Suprapubic skin (tissue), 4 donors: ENCODE results near the gene TUBE1. TPM values are rescaled to one million over a fixed set of nuclear protein-coding genes. Genes with fewer than 3 reads are reported as not detected.
"Not testable (repeated sequence)": the region's sequence is repeated elsewhere in the genome, so short reads cannot be mapped to it uniquely, and the experiment has no call there.

Source experiments
- DNase-seq, 2 donors: peaks; one replicate each; pipeline ENCODE4 v3.0.0-alpha.2; 2019; ENCODE audit warnings: low spot score in 2 of 2
- H3K27ac ChIP-seq: fragments of 200-600 bp; sonication (generic); one replicate; pipeline ENCODE4 v1.5.1; 2019
- H3K27me3 ChIP-seq: fragments of 200-600 bp; sonication (generic); one replicate; pipeline ENCODE4 v1.5.1; 2019
- H3K36me3 ChIP-seq: fragments of 200-600 bp; sonication (generic); one replicate; pipeline ENCODE4 v1.5.1; 2019
- H3K4me1 ChIP-seq: fragments of 200-600 bp; sonication (generic); one replicate; pipeline ENCODE4 v1.5.1; 2019
- H3K4me3 ChIP-seq: fragments of 200-600 bp; sonication (generic); one replicate; pipeline ENCODE4 v1.5.1; 2019; ENCODE audit warnings: mild to moderate bottlenecking
- H3K9me3 ChIP-seq: fragments of 200-600 bp; sonication (generic); one replicate; pipeline ENCODE4 v1.5.1; 2019
- CTCF ChIP-seq, 2 donors: fragments of 200-600 bp in 1 of 2; fragments of 450-650 bp in 1 of 2; sonication (generic) in 1 of 2; IDR thresholded peaks; one replicate each; pipeline ENCODE4 v1.5.1; 2016 to 2019; ENCODE audit warnings: antibody characterized with exemption in 2 of 2, mild to moderate bottlenecking in 1 of 2, moderate library complexity in 1 of 2
- EP300 ChIP-seq: sonication (generic); formaldehyde crosslinking; IDR thresholded peaks from one replicate; pipeline ENCODE4 v1.6.1; 2017; ENCODE audit warnings: antibody characterized with exemption
- POLR2A ChIP-seq, 2 donors: fragments of 450-650 bp; IDR thresholded peaks; one replicate each; pipeline ENCODE4 v1.6.1; 2017; ENCODE audit warnings: antibody characterized with exemption in 2 of 2, mild to moderate bottlenecking in 2 of 2, moderate library complexity in 2 of 2
- POLR2AphosphoS5 ChIP-seq, 3 donors: sonication (generic); formaldehyde crosslinking; IDR thresholded peaks; one replicate each; pipeline ENCODE4 v1.6.1; 2017; ENCODE audit warnings: antibody characterized with exemption in 3 of 3
- WGBS: methylation state at CpG from one replicate; pipeline ENCODE4 v1.1.5; 2018; 5-methylcytosine and 5-hydroxymethylcytosine counted together
- total RNA-seq, 4 donors: library from RNA; depleted of rRNA; stranded (reverse); fragments of >200 nt; gene quantifications; one replicate each; pipeline ENCODE4 v1.1.0, GENCODE V29; 2016

The TUBE1 gene
- total RNA-seq, 4 donors from 2014 or later: 19.6 to 82.2 (median 31.2) TPM

DNA sequence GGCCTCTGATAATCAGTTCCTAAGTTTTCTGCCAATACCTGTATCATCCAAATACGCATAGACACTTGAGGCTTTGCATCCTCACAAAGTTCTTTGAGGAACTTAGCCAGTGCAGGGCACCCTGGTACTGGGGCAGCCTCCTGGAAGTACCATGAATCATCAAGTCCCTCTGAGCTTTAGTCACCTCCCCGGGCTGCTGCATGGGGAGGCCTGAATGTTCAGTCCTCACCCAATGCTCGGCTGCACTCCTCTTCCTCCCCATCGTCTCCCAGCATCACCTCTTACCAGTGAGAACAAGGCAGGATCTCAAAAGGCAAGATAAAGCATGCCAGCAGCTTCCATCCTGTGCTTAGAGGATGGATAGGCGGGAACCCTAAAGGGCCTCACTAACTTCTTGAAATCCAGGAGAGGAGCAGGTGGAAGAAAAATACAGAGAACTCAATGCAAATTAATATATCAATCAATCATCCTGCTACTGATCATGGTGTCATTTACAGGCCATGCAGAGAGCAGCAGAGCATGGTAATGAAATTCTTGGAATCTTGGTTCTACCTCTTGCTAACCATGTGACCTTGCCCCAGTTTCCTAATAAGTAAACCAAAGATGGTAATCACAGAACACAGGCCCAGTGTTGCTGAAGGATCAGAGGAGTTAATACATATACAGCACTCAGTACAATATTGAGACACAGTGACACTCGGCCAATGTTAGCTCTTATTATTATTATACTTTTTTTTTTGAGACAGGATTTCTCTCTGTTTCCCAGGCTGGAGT, 38.1 kb downstream of the TUBE1 start:
- WGBS: 84% methylated on average over 6 of the region's 6 CpGs
- no peak for DNase-seq
- no peaks in the 10 kb centered on the region for H3K9me3 ChIP-seq

DNA sequence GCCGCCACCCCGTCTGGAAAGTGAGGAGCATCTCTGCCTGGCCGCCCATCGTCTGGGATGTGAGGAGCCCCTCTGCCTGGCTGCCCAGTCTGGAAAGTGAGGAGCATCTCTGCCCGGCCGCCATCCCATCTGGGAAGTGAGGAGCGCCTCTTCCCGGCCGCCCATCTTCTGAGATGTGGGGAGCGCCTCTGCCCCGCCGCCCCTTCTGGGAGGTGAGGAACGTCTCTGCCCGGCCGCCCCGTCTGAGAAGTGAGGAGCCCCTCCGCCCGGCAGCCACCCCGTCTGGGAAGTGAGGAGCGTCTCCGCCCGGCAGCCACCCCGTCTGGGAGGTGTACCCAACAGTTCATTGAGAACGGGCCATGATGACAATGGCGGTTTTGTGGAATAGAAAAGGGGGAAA, 39.8 kb downstream of the TUBE1 start:
- H3K9me3 ChIP-seq, DNase-seq, H3K4me3 ChIP-seq, H3K36me3 ChIP-seq, H3K27me3 ChIP-seq, H3K27ac ChIP-seq: not testable (repeated sequence)
- peaks cover 11% of the 10 kb centered on the region for H3K4me1 ChIP-seq
- 90% methylated on average over 17 of the region's 25 CpGs for WGBS

More for the DNA sequence above, 38.1 kb downstream of the TUBE1 start:
- TF ChIP-seq CTCF (IDR thresholded peaks at IDR 0.05): no peak
- TF ChIP-seq POLR2AphosphoS5 (IDR thresholded peaks at IDR 0.05): no peak
- no peak for TF ChIP-seq EP300
- no peak for TF ChIP-seq POLR2A (IDR thresholded peaks at IDR 0.05)
- no peaks in the 10 kb centered on the region for H3K36me3 ChIP-seq
- no peak overlapping the region for H3K27ac ChIP-seq
- H3K4me1 ChIP-seq: peaks cover 2% of the 10 kb centered on the region
- H3K27me3 ChIP-seq: no peaks in the 10 kb centered on the region
- no peak overlapping the region for H3K4me3 ChIP-seq

- H3K4me1 ChIP-seq: peaks cover 24% of the 10 kb centered on the region
- no peak overlapping the region for H3K27ac ChIP-seq
Observed at GRCh38 chr6:112044856-112045255, 42.4 kb downstream of the TUBE1 start.

GRCh38 chr6:112044196-112044595, 43.1 kb downstream of the TUBE1 start:
- no peak overlapping the region for H3K27ac ChIP-seq
- no peaks in the 10 kb centered on the region for H3K36me3 ChIP-seq
- 74% methylated on average over 8 of the region's 8 CpGs for WGBS
- TF ChIP-seq POLR2A (IDR thresholded peaks at IDR 0.05) (no peak), CTCF (IDR thresholded peaks at IDR 0.05) (no peak), POLR2AphosphoS5 (IDR thresholded peaks at IDR 0.05) (no peak), EP300 (no peak)
- DNase-seq: no peak
- no peaks in the 10 kb centered on the region for H3K27me3 ChIP-seq
- H3K4me3 ChIP-seq: no peak overlapping the region
- H3K4me1 ChIP-seq: peaks cover 28% of the 10 kb centered on the region
- H3K9me3 ChIP-seq: no peaks in the 10 kb centered on the region

More at GRCh38 chr6:112044856-112045255, 42.4 kb downstream of the TUBE1 start:
- no peak for TF ChIP-seq EP300
- no peak for DNase-seq
- no peaks in the 10 kb centered on the region for H3K27me3 ChIP-seq
- H3K36me3 ChIP-seq: no peaks in the 10 kb centered on the region
- WGBS: 63% methylated on average over 3 of the region's 3 CpGs
- H3K4me3 ChIP-seq: no peak overlapping the region
- no peaks in the 10 kb centered on the region for H3K9me3 ChIP-seq

GRCh38 chr6:112043032-112044007, 44.0 kb downstream of the TUBE1 start:
- Histone ChIP-seq H3K4me1 (peaks cover 37% of the 10 kb centered on the region), H3K9me3 (no peaks in the 10 kb centered on the region), H3K27ac (peak overlapping the region; percentile 81), H3K27me3 (no peaks in the 10 kb centered on the region), H3K4me3 (peak overlapping the region; percentile 61), H3K36me3 (no peaks in the 10 kb centered on the region)
- peak; percentile 92 to 93 for DNase-seq
- TF ChIP-seq POLR2AphosphoS5 (IDR thresholded peaks at IDR 0.05) (peak in 1 of 3 donors; percentile 76), CTCF (IDR thresholded peaks at IDR 0.05) (peak; percentile 94 to 95), EP300 (no peak), POLR2A (IDR thresholded peaks at IDR 0.05) (peak in 1 of 2 donors; percentile 25)
- WGBS: under 1% methylated on average over 36 of the region's 36 CpGs

DNA sequence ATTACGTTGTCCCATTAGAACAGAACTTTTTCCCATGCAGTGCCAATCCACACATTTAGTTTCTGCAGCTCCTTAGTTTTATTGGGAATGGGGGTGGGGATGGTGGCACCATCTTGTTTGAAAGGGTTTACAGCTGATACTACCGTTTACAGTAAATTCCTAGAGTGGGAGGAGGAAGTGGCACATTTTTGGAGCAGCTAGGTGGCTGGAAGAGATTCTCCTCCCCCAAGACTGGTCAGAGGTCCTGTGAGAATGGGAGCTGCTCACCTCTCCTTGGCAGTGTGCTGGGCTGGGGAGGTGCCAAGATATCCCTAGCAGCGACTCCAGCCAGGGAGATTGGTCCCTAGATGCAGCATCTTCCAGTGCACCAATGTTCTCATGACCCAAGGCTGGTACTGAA, 45.7 kb downstream of the TUBE1 start:
- Histone ChIP-seq H3K36me3 (no peaks in the 10 kb centered on the region), H3K27me3 (no peaks in the 10 kb centered on the region), H3K4me3 (no peak overlapping the region), H3K27ac (no peak overlapping the region), H3K9me3 (no peaks in the 10 kb centered on the region), H3K4me1 (peaks cover 48% of the 10 kb centered on the region)
- no peak for DNase-seq
- TF ChIP-seq POLR2A (IDR thresholded peaks at IDR 0.05): no peak
- TF ChIP-seq CTCF (IDR thresholded peaks at IDR 0.05): no peak
- TF ChIP-seq POLR2AphosphoS5 (IDR thresholded peaks at IDR 0.05): no peak
- TF ChIP-seq EP300: no peak
- WGBS: 64% methylated on average over 3 of the region's 3 CpGs
